Osteoblast (primary cell): ENCODE measurements around the gene FAM53A. TPM values are rescaled to one million over a fixed set of nuclear protein-coding genes. Genes with fewer than 3 reads are reported as not detected.
A peak's percentile ranks its signal among the peaks of the same experiment; 100 is the strongest.

Experiments
- DNase-seq: peaks from one replicate; pipeline ENCODE4 v3.0.0; 2011; ENCODE audit warnings: low spot score, mixed read lengths; ENCODE audit not compliant: insufficient read length; ENCODE audit errors: missing footprints
- H2AFZ ChIP-seq: 2 replicates; pipeline ENCODE4 v1.6.0; 2011; ENCODE audit warnings: mild to moderate bottlenecking, low read length
- H3K27ac ChIP-seq: 2 replicates; pipeline ENCODE4 v1.5.1; 2011; ENCODE audit warnings: mild to moderate bottlenecking, low read depth, low read length, moderate library complexity
- H3K27me3 ChIP-seq: 2 replicates; pipeline ENCODE4 v1.6.0; 2012; ENCODE audit warnings: mild to moderate bottlenecking, control low read depth, inconsistent platforms, low read length, moderate library complexity; ENCODE audit not compliant: insufficient read depth
- H3K36me3 ChIP-seq: 2 replicates; pipeline ENCODE4 v1.5.1; 2011; ENCODE audit warnings: mild to moderate bottlenecking, low read length, control low read depth, moderate library complexity; ENCODE audit not compliant: insufficient read depth
- H3K4me1 ChIP-seq: 2 replicates; pipeline ENCODE4 v1.5.1; 2011; ENCODE audit warnings: mild to moderate bottlenecking, low read length, control low read depth, moderate library complexity; ENCODE audit not compliant: insufficient read depth
- H3K4me2 ChIP-seq: 2 replicates; pipeline ENCODE4 v1.6.0; 2011; ENCODE audit warnings: mild to moderate bottlenecking, low read length; ENCODE audit not compliant: insufficient read depth
- H3K4me3 ChIP-seq: fragments of 200-600 bp; sonication (generic); 3 replicates; pipeline ENCODE4 v1.5.1; 2012; ENCODE audit warnings: mild to moderate bottlenecking, low read length, inconsistent platforms; ENCODE audit not compliant: insufficient read depth
- H3K79me2 ChIP-seq: 2 replicates; pipeline ENCODE4 v1.6.0; 2012; ENCODE audit warnings: mild to moderate bottlenecking, low read length, control low read depth, inconsistent platforms; ENCODE audit not compliant: insufficient read depth
- H3K9me3 ChIP-seq: 2 replicates; pipeline ENCODE4 v1.5.1; 2011; ENCODE audit warnings: low read depth, low read length, control low read depth
- H4K20me1 ChIP-seq: 2 replicates; pipeline ENCODE4 v1.6.0; 2012; ENCODE audit warnings: mild to moderate bottlenecking, low read length, control low read depth; ENCODE audit not compliant: insufficient read depth
- total RNA-seq: library from RNA; depleted of rRNA; stranded (reverse); fragments of >200 nt; gene quantifications from 2 replicates; pipeline ENCODE4 v1.2.3, GENCODE V29; 2012
- TF ChIP-seq, protein P1 (sequence below): IDR thresholded peaks from 2 replicates; pipeline ENCODE4 v1.5.1; 2011; ENCODE audit warnings: mild to moderate bottlenecking, low read depth, low read length, moderate library complexity; ENCODE audit errors: extremely low read depth

The FAM53A gene
- total RNA-seq, 1 donor, result 4.3 TPM

DNA sequence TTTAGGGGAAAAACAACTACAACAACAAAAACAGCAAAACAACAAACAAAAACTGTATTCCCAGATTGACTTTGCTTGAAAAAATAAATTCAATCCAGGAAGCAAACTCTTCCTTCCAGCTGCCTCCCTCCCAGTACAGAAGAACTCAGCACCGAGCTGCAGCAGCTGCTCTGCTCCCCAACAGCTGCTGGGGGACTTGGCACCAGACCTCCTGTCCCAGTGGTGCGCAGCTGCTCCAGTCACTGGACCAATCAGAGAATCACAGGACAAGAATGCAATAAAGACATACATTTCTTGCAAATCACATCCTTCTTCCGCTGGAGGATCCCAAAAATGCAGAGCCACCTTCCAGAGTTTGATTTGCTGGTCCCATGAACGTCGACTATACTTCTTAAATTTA lies 11.8 kb upstream of the FAM53A start:
- peak; percentile 19 for DNase-seq
- H2AFZ ChIP-seq, result no peak overlapping the region
- peaks cover 78% of the 10 kb centered on the region for H3K36me3 ChIP-seq
- TF ChIP-seq, protein P1, sequence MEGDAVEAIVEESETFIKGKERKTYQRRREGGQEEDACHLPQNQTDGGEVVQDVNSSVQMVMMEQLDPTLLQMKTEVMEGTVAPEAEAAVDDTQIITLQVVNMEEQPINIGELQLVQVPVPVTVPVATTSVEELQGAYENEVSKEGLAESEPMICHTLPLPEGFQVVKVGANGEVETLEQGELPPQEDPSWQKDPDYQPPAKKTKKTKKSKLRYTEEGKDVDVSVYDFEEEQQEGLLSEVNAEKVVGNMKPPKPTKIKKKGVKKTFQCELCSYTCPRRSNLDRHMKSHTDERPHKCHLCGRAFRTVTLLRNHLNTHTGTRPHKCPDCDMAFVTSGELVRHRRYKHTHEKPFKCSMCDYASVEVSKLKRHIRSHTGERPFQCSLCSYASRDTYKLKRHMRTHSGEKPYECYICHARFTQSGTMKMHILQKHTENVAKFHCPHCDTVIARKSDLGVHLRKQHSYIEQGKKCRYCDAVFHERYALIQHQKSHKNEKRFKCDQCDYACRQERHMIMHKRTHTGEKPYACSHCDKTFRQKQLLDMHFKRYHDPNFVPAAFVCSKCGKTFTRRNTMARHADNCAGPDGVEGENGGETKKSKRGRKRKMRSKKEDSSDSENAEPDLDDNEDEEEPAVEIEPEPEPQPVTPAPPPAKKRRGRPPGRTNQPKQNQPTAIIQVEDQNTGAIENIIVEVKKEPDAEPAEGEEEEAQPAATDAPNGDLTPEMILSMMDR, result no peak
- peaks cover 21% of the 10 kb centered on the region for H3K79me2 ChIP-seq
- H3K4me2 ChIP-seq, result no peak overlapping the region
- peaks cover 8% of the 10 kb centered on the region for H4K20me1 ChIP-seq
- H3K27me3 ChIP-seq, result no peaks in the 10 kb centered on the region
- H3K27ac ChIP-seq, result no peak overlapping the region
- no peak overlapping the region for H3K4me3 ChIP-seq
- H3K4me1 ChIP-seq, result no peaks in the 10 kb centered on the region
- no peaks in the 10 kb centered on the region for H3K9me3 ChIP-seq

DNA sequence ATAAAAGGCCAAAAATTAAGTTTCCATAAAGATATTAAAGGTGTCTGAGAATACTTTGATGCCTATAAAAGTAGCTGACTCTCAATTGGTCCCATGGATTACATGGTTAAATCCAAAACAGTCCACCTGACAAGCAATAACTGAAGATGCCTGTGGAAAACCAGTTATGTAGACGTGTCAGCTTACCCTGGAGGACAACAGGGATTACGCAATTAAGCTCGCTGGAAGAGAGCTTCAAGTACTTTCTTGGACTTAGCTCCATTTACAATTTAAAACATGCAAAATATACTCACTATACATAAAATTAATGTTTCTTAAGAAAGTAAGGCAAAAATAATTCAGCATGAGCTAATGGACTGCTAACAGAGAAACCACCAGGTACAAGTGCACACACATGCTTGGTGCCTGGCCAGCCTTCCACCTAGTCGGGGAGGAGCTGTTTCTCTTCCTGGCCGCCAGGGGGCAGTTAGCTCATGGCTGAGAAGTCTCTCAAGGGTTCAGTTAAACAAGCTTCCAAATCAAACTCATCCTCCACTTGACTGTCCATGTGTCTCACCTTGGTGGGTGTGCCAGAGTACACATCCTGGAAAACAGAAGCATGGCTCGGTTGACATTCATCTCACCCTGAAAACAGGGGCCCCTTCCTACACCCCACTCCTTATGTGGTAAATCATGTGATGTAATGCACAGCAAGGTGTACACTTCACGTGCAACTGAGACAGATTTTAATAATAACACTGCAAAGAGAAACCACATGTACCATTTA lies 9.2 kb upstream of the FAM53A start:
- Histone ChIP-seq H3K4me2 (no peak overlapping the region), H3K36me3 (peaks cover 67% of the 10 kb centered on the region), H4K20me1 (no peaks in the 10 kb centered on the region), H3K79me2 (peaks cover 4% of the 10 kb centered on the region), H3K4me1 (no peaks in the 10 kb centered on the region), H3K4me3 (no peak overlapping the region), H3K27me3 (no peaks in the 10 kb centered on the region), H3K9me3 (no peaks in the 10 kb centered on the region), H3K27ac (no peak overlapping the region), H2AFZ (no peak overlapping the region)
- DNase-seq, result peak; percentile 79
- TF ChIP-seq, protein P1, result peak; percentile 95

DNA sequence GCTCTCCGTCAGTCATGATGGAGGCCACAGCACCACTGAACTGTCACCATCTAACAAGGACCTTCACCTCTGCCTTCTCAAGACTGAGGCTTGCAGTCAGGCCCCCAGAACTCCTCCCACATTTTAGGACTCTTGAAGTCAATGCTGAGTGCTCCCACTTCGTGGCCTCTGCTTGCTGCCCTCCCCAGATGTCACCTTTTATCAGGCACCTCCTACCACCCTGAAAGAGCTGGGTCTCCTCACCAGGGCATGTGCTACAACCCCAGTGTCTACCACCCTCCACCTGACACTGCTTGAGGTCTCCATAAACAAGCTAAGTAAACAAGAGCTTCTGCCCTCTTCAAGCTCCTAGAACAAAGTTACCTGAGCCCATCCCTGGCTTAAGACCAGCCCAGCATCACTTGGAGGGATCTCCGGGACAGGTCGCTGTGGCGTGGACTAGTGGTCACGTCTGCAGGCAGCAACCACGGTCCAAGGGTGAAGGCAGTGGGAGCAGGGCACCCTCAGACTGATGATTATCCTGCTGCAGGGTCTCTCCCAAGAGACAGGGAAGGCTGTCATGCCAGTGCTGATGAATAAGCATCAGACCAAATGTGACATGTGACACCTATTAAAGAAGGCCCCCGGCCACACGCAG lies 7.7 kb upstream of the FAM53A start:
- Histone ChIP-seq H3K79me2 (no peaks in the 10 kb centered on the region), H3K9me3 (no peaks in the 10 kb centered on the region), H3K27ac (no peak overlapping the region), H3K27me3 (no peaks in the 10 kb centered on the region), H3K36me3 (peaks cover 59% of the 10 kb centered on the region), H2AFZ (no peak overlapping the region), H3K4me1 (no peaks in the 10 kb centered on the region), H3K4me3 (no peak overlapping the region), H3K4me2 (no peak overlapping the region), H4K20me1 (no peaks in the 10 kb centered on the region)
- TF ChIP-seq, protein P1, result no peak
- DNase-seq, result no peak

GRCh38 chr4:1690698-1691097 lies 6.6 kb upstream of the FAM53A start:
- TF ChIP-seq, protein P1, result no peak
- Histone ChIP-seq H3K79me2 (no peaks in the 10 kb centered on the region), H3K4me2 (no peak overlapping the region), H2AFZ (no peak overlapping the region), H3K36me3 (peaks cover 53% of the 10 kb centered on the region), H3K4me1 (no peaks in the 10 kb centered on the region), H3K4me3 (no peak overlapping the region), H4K20me1 (no peaks in the 10 kb centered on the region), H3K27ac (no peak overlapping the region), H3K27me3 (no peaks in the 10 kb centered on the region), H3K9me3 (no peaks in the 10 kb centered on the region)
- peak; percentile 3 for DNase-seq
